Pons (tissue), 1 donor: ENCODE results near the gene HID1.
"Not testable (repeated sequence)": the region's sequence is repeated elsewhere in the genome, so short reads cannot be mapped to it uniquely, and the experiment has no call there.

Source experiments
- DNase-seq: peaks from one replicate; pipeline ENCODE4 v3.0.0-alpha.2; 2016; ENCODE audit warnings: low spot score

Gene HID1

DNA sequence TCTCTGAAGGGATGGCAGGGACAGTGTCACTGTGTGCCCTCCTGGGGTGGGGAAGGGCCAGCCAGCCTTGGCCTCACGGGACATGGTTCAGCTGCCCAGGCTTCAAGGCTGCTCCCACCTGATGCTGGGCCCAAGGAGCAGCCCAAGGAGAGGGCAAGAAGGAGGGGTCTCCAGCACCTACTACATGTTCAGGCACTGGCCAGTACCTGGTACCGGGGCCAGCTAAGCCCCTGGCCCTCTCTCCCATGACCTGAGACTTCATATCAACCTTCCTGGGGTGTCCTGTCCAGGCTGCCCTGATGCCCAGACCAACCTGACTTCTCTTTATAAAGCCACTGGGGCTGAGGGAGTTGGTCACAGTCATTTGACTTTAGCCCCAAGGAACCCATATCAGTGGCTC lies 50.8 kb downstream of the HID1 start:
- no peak for DNase-seq

DNA sequence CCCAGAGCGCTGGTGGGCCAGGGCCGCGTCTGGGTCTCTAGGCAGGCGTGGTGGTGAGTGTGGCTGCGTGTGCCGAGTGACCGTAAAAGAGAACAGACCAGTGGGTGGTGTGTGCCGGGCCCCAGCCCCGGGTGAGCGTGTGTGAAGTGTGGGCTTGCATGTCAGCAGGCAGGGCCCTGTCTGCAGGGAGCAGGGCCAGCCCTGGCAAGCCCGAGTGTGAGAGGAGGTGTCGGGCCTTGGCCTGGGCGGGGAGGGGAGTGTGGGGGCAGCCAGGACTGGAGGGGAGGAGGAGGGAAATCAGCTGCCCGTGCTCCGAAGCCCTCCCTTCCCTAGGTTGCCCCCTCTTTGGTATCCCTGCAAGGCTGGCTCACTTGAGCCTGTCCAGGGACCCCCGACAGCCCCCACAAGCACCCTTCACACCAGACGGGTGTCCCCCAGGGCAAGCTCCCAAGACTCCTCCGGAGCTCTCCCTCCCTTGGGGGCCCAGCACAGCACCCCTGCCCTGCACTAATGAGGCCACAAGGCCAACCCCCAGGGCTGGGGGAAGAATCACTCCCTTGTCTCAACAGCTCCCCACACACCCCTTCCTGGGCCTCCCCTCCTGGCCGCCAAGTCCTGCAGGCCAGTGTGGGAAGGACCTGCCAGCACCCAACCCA lies 51.4 kb downstream of the HID1 start:
- no peak for DNase-seq

DNA sequence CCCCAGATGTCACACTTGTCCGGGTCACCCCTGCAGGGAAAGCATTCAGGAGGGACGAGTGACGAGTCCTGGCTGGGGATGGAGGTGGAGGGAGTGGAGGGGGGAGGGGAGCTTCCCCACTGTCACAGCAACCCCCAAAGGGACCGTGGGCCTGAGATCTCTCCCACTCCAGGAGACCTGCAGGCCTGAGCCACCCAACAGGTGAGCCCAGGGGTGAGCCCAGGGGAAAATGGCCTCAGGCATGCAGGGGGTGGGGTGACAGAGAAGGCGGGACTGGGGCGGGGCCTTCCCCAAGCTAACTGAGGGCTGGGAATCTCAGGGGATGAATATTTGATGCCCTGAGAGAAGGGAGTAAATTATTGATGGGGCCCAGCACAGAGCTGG lies 51.9 kb downstream of the HID1 start:
- DNase-seq: no peak

DNA sequence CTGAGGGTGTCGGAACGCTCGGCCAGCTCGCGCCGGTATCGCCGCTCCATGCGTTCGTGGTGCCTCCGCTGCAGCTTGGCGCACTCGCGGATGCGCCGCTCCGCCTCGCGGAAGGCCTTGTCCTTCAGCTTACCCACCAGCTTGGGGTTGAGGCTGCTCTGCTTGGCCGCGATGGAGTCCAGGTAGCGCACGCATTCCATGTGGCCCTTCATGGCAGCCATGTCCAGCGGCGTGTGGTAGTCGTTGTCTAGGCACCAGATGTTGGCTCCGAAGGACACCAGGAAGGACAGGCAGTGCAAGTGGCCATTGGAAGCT lies 52.3 kb downstream of the HID1 start:
- no peak for DNase-seq

DNA sequence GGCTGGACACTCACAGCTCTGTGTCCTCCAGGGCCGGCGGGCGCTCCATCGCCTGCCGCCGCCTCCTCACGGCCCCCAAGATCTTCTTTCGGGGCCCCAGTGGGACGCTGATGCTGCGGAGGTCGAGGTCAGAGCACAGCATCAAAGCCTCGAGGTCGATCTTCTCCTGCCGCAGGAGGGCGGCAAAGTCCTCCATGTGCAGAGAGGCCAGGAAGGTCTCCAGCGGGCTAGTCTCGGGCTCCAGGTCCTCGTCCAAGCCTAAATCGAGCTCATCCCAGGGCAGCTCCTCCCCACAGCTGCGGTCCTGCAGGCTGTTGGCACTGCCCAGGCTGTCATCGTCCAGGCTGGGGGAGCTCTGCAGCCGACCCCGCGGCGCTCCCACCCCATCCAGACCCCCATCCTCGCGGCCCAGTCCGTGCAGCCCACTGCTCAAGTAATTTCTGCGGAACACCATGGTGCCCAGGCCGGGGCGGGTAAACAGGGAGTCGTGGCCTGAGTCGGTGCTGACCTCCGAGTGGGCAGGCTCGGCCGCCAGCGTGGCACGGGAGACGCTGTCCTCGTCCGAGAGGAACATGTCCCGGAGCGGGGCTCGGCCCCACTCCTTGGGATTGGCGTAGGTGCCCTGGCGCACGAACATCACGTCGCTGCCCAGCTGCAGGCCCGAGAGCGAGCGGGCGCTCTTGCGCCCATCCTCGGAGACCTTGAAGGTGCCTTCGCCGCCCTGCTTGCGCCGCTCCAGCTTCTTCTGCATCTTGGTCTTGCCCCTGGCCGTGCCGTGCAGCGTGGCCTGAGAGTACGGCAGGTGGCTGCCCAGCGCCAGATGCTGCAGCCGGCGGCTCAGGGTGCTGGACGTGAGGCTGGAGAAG lies 52.9 kb downstream of the HID1 start:
- DNase-seq: no peak

DNA sequence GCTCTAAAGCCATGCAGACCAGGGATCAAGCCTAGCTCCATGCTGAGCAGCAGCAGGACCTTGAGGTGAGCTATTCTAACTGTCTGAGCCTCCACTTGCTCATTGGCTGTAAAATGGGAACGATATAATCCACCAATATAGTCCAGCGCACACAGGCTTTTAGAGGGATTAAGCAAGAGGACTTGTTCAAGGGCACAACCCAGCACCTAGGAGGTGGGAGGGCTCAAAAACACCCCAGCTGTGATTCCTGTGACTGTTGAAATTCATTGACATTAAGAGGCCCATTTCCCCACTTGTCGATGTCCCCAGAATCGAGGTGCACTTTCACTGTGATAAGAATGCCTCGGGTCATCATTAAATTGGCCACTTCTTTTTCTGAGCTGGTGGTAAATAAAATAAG lies 53.7 kb downstream of the HID1 start:
- no peak for DNase-seq

DNA sequence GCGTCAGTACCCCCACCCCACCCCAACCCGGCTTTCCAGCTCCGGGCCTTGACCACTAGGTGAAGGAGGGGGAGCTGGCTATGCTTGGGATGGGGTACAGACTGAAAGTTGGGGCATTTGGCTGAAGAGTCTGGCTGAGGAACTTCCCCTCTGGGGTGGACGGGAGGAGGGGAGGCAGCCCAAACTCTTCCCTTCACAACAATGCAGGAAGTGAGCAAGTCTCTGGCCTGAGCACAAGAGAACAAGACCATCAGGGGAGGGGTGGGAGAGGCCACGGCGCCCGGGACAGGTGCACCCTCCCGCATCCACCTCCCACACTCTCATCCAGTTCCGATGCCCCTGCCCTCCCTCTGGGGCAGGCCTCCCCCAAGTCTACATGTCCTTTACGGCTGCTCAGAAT lies 55.1 kb downstream of the HID1 start:
- no peak for DNase-seq

DNA sequence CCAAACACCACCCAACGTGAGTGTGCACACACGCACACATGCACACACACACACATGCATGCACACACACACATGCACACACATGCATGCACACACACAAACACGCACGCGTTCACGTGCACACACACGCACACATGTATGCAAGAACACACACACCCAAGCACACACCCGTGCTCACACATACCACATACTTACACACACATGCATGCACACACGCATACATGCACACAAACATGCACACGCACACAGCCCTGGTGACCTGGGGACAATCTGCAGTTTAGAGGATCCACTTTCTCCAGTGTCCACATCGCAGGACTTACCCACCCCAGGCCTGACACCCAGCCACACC lies 55.7 kb downstream of the HID1 start:
- DNase-seq: no peak

DNA sequence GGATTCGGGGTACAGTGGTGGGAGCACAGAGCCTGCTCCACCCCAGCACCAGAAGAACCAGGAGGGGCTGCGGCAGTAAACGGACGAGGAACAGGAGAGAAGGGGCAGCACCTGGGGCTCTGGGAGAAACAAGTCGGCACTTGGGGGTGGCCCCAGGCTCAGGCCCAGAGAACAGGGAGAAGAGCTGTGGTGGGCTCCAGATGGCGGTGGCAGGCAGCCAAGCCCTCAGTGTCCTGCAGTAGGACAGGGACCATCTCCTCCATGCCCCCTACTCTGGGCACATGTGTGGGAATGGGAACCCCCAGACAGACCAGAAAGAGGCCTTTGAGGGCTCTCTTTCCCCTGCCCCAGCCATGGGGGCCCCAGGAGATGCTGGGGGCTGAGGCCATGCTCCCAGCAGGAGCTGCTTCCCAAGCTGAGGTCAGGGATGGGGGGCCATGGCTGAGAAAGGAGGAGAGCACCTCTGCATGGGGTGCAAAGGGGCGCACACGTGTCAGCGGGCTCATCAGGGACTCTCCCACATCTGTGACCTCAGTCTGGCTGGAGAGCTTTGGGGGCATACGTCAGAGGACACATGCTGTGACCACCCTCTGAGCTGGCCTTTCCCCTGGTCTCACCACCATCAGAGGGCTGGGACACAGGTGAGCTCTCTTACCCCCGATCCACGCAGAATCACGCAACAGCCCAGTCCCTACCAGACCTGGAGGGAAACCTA lies 56.3 kb downstream of the HID1 start:
- DNase-seq: no peak

DNA sequence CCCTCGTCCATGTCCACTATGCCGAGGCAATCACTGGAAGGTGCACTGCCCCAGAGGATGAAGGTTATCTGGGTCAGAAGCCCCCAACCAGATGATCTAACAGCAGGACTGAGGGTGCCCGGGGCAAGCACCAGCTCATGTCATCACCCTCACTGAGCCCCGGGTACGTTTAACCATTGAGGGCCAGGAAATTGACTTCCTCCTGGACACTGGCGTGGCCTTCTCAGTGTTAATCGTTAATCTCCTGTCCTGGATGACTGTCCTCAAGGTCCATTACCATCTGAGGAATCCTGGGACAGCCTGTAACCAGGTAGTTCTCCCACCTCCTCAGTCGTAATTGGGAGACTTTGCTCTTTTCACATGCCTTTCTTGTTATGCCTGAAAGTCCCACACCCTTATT lies 61.1 kb downstream of the HID1 start:
- DNase-seq: not testable (repeated sequence)

DNA sequence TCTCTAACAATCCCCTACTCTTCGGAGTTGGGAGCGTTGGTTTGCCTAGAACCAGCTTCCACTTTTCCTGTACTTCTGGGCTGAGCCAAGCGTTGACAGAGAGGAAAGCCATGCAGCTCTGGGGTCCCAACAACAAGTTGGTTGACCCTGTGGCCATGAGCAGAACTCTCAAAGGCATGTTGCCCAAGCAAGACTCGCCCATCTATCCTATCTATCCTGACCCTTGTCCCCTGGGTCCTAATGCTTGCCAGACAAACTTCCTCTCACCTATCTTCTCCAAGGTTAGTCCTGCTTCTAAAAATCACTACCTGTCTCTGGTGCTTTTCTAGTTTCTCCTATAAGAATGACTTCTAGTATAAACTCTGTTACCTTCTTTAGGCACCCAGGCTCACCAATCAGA lies 63.5 kb downstream of the HID1 start:
- not testable (repeated sequence) for DNase-seq

DNA sequence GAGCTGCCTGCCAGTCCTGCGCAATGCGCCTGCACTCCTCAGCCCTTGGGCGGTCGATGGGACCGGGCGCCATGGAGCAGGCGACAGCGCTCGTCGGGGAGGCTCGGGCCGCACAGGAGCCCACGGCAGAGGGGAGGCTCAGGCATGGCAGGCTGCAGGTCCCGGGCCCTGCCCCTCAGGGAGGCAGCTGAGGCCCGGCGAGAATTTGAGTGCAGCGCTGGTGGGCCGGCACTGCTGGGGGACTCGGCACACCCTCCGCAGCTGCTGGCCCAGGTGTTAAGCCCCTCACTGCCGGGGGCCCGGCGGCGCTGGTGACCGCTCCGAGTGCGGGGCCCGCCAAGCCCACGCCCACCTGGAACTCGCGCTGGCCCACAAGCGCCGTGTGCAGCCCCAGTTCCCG lies 65.5 kb downstream of the HID1 start:
- no peak for DNase-seq

DNA sequence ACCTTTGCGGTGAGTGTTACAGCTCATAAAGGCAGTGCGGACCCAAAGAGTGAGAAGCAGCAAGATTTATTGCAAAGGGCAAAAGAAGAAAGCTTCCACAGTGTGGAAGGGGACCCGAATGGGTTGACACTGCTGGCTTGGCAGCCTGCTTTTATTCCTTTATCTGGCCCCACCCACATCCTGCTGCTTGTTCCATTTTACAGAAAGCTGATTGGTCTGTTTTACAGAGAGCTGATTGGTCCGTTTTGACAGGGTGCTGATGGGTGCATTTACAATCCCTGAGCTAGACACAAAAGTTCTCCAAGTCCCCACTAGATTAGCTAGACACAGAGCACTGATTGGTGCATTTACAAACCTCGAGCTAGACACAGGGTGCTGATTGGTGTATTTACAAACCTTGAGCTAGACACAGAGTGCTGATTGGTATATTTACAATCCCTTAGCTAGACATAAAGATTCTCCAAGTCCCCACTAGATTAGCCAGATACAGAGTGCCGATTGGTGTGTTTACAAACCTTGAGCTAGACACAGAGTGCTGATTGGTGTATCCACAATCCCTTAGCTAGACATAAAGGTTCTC lies 66.3 kb downstream of the HID1 start:
- not testable (repeated sequence) for DNase-seq

DNA sequence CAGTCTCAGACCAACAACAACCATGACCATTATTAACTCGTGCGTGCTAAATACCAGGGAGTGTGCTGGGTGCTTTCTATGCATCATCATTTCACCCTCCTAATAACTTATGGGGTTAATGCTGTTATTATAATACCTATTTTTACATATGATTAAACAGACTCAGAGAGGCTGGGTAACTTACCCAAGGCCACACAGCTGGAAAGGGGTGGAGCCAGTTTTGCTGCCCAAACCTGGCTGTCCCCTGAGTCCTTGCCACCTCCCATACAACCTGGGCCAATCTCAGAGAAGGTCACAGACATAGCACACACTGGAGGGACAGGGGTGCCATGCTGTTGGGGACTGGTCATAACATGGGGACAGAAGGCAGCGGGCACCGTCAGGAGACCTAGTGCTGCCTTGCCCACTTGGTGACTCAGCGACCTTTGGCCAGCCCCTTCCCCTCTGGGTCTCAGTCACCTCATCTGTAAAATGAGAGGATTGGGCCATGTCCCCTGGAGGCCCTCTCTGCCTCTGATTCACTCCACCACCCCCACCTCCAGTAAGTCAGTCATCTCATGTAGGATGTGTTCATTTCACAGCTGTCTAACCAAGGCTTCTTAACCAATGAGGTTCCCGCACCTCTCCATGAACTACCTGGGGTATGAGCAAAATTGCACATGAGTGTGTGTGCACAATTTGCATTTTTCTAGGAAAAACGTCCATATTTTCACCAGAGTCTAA lies 67.7 kb downstream of the HID1 start:
- no peak for DNase-seq

DNA sequence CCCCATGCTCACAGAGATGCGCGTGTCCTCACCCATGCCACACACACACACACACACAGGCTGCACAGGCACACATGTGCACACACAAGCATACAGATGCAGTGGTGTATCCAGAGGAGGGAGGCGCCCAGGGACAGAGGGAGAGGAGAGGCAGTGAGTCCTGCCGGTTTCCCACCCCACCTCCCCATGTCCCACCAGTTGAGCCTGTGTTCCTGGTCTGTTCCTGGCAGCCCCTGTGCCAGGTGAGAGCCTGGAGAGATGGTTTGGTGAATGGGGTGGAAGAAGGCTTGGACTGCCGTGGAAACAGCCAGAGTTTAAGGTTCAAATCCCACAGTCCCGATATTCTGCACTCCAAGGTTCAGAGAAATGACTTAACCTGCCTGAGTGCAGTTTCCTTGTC lies 68.9 kb downstream of the HID1 start:
- no peak for DNase-seq

DNA sequence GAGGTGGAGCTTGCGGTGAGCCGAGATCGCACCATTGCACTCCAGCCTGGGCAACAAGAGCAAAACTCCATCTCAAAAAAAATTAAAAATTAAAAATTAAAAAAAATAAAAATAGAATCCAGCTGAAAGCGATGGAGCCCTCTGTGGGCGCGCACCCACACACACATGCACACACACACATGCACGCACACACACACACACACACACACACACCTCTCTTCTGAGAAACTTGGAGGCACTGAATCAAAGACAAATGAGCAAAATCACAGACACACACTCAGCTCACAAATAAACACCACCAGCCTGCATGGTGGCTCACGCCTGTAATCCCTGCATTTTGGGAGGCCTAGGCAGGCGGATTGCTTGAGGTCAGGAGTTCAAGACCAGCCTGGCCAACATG lies 69.5 kb downstream of the HID1 start:
- DNase-seq: no peak

DNA sequence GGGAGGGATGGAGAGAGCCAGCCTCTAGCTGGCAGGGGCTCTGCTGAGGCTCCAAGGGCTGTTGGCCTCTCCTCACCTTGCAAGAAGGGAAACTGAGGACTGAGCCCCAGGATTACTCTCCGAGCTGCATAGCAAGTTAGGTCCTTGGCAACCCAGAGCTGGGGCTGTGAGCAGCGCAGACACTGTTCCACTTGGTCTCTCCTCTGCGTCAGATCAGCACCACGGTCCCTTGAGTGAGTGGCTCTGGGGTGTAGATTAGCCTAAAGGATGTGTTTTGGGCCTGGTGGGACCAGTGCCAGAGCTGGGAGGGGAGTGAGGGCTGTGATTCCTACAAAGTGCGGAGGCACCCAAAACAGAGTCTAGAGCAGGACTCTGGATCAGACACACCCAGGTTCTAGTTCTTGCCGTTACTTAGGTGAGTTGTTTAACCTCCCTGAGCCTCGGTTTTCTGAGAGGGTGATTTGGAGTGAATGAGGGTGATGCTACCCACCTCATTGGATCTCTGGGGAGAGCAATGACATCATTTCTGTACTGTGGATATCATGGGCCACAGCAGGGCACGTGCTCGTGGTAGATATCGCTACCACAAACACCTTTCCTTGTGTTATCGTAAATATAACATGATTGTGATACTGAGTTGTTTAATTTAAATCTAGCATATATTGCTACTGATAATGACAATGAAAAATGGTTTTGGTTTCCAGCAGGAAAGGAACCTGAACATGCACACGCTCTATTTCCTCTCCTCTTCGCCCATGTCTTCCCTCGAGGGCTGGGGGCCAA lies 71.0 kb downstream of the HID1 start:
- no peak for DNase-seq
